CD4-positive, alpha-beta T cell treated with Interleukin-2 at 100 ng/mL for 4 hours (primary cell): Measurements from ENCODE around the gene SOX14.

Experiments
- DNase-seq: peaks from one replicate; pipeline ENCODE4 v3.0.0-alpha.2; 2020; ENCODE audit warnings: low spot score

The SOX14 gene

DNA sequence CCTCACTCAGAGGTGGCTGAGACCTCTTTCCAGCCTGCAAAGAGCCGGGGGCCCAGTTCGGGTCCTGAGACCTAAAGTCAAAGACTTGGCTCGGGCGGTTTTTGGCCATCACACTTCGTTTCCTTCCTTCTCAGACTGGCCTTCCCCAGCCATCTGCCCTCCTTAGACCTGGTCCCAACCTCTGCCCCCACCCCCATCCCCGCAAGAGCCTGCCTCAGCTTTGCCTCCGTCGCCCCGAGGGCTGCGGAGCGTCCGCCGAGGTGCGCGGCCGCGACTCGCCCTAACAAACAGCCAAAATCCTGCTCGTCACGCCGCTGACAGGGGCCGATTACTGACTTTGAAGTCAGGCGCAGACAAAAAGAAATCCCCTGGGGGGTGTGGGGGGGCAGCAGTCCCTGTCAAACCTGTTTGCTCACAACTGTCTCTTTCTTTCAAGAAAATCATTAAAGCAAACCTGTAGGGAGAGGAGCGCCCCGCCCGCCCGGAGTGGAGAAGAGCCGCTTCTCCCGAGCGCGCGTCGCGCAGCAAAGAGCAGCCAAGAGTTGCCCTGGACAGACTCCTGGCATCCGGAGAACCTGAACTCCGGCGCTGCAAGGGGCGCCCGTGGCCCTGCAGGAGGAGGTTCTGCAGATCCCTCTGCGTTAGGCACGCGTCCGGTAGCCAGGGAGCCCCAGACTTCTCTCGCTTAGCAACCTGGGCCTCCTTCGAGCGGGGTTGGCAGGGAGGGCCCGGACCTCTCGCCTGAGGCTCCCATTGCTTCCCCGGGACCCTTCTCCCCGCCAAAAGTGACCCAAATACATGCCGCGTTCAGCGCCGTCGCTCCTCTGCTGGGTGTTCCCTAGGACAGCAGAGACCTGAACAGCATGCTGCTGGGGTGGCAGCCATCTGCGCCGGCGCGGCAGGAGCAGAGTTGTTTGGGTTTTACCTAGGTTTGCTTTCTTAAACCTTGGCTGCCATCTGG, 4.5 kb downstream of the SOX14 start:
- no peak for DNase-seq

DNA sequence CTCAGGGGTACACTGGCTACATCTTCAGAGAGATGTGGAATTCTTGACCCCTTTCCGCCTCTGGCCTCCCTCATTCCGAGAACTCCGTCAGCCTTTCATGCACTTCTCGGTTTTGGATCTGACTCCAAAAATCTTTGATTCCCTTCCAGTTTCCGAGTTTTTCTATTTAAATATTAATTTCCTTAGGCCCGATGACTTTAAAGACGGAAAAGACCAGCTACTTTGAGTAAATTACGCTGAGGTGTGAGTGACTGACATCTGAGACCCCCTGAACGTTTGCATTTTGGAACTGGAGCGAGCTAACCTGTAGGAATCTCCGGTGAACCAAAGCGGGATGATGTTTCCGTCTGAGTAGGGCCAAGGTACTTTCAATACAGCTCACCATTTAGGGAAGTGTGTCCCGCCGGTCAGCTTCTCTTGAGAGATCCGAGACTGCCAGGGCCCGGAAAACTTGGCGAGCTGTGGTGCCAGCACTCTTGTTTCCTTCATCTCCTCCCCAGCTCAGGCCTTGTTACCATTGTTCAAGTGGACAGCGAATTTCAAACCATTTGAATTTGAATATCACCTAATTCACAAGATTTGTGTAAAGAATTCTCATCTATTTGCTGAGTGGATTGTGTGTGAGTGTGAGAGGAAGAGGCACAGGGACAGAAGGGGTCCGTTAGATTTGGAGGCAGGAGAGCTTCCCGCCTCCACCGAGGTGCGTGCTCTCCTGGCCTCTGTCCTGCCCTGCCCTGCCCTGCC, 5.4 kb downstream of the SOX14 start:
- no peak for DNase-seq

DNA sequence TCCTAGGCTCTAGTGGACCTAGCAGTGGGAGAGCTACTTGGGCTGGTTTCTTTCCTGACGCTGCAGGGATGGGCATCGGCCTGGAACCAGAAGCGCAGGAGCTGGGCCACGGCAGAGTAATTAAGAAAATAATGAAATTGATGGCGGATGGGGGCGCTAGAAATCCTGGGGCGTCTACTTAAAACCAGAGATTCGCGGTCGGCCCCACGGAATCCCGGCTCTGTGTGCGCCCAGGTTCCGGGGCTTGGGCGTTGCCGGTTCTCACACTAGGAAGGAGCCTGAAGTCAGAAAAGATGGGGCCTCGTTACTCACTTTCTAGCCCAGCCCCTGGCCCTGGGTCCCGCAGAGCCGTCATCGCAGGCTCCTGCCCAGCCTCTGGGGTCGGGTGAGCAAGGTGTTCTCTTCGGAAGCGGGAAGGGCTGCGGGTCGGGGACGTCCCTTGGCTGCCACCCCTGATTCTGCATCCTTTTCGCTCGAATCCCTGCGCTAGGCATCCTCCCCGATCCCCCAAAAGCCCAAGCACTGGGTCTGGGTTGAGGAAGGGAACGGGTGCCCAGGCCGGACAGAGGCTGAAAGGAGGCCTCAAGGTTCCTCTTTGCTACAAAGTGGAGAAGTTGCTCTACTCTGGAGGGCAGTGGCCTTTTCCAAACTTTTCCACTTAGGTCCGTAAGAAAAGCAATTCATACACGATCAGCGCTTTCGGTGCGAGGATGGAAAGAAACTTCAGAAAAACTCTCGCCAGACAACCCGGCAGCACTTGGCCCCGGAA, 6.1 kb downstream of the SOX14 start:
- no peak for DNase-seq

GRCh38 chr3:137770835-137771399, 6.8 kb downstream of the SOX14 start:
- DNase-seq = no peak

DNA sequence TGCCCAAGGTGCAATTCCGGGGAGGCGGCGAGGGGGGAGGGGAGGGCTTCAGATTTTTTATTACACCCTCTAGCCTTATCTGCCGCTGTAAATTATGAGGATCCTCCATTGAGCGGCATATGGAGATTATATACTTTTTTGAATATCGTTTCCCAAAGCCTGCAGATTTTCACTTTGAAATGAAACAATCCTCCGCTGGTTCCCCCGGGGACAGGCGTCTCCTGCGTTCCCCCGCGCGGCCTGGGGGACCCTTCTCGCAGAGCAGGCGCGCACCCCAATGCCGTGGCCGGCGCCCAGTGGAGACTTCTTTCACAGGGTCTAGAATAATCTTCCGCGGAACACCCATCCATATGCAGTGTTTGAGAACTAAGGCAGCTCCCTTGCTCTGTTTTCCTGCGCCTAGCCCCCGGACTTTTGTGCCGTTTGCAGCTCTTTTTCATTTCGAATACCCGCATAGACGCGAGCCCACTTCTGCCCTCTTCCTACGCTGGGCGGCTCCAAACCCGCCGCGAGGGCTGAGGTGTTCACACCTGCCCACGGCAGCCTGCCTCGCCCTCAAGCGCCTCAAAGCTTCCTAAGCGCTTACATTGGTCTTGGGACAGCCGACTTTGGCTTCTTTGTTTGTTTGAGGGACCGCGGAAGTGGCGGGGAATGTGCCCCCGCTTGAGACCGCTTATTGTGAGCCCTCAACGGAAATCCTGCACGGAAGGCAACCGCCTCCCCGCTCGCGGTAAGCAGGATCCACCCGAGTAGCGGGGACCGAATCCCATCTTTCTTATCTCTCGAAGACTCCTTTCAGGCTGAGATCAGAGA, 7.5 kb downstream of the SOX14 start:
- DNase-seq = no peak

GRCh38 chr3:137772214-137772955, 8.3 kb downstream of the SOX14 start:
- no peak for DNase-seq

- DNase-seq = no peak
Observed at GRCh38 chr3:137778941-137779340, 14.8 kb downstream of the SOX14 start.

GRCh38 chr3:137787529-137787928, 23.4 kb downstream of the SOX14 start:
- no peak for DNase-seq

GRCh38 chr3:137789236-137789635, 25.1 kb downstream of the SOX14 start:
- DNase-seq = no peak

GRCh38 chr3:137792626-137793271, 28.6 kb downstream of the SOX14 start:
- DNase-seq = no peak

DNA sequence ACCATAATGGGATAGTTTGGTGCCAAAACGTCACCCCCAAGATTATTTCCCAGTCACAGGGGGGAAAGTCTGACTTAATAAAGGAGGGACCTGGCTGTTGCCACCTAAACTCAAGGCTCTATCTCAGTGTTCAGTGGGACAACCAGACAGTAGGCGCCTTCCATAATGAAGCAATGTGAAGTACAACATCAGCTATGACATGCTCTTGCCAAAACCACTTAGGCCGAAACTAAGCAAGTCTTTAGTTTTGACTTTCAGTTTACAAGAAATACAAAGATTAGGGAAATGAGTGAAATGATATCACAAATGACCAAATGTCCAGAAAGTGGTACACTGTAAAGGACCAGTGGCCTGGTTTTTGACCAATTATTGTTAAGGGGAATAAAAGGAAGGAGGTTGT, 32.9 kb downstream of the SOX14 start:
- DNase-seq = no peak

DNA sequence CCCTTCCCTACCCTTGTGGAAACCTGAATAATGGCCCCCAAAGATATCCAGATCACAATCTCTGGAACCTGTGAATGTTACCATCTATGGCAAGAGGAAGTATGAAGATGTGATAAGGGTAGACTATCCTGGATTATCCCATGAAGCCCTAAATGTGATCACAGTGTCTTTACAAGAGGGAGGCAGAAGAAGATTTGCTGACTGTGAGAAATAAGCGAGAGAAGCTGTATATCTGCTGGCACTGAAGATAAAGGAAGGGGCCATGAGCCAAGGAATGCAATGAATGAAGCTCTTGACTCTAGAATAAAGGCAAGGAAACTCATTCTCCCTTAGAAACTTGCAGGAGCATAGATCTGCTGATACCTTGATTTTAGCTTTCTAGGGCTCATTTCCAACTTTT, 39.1 kb downstream of the SOX14 start:
- DNase-seq = no peak

GRCh38 chr3:137807998-137808397, 43.9 kb downstream of the SOX14 start:
- DNase-seq = no peak

GRCh38 chr3:137809509-137809908, 45.4 kb downstream of the SOX14 start:
- no peak for DNase-seq

GRCh38 chr3:137812023-137812422, 47.9 kb downstream of the SOX14 start:
- DNase-seq = no peak

- DNase-seq = no peak
Observed at GRCh38 chr3:137815251-137815650, 51.1 kb downstream of the SOX14 start.
